ENCODE results near the gene CYB5R2.
"Not testable (repeated sequence)": the region's sequence is repeated elsewhere in the genome, so short reads cannot be mapped to it uniquely, and the experiment has no call there.

Gene CYB5R2

DNA sequence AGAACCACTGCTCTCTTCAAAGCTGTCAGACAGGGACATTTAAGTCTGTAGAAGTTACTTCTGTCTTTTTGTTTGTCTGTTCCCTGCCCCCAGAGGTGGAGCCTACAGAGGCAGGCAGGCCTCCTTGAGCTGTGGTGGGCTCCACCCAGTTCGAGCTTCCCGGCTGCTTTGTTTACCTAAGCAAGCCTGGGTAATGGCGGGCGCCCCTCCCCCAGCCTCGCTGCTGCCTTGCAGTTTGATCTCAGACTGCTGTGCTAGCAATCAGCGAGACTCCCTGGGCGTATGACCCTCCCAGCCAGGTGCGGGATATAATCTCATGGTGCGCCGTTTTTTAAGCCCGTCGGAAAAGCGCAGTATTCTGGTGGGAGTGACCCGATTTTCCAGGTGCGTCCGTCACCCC, 9.8 kb downstream of the CYB5R2 start:
- not testable (repeated sequence) for H2BK15ac ChIP-seq (replicated peaks; ENCODE audit: low read depth)

DNA sequence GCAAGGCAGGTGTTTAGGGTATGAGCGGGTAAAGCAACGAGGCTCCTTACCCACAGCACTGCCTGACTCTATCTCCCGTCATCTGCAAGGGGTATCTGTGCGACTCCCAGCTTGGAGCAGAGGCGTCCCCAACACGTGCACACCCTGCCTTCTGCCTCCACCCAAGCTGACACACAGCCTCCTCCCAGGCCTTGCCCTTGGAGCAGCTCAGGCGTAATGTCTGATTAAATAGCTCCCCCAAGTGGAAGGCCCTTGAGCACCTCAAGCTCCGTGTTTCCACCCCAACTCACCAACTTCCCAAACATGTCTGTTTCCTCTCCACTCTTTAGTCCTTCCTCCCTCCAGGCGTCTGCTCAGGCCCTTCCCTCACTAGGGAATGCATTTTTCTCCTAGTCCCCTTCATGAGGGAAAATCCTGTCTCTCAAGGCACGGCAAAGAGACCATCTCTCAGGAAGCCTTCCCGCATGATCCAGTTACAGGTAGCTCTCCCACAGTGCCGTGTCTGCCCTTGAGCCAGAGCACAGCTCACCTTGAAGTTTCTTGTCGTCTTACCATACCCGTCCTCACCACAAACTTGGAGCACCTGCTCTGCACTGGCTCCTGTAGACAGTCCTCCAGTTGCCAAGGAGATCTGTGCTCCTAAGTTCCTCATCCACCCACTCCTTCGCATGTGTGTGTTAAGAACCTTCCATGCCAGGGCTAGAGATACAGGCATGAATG, 15.8 kb downstream of the CYB5R2 start:
- WGBS (ENCODE audit: extremely low coverage, insufficient coverage, low lambda C conversion rate) = no CpG with 5 or more reads among the region's 15 CpGs
- no peak overlapping the region for H4K8ac ChIP-seq (ENCODE audit: low read depth, low read length)
- H3K4ac ChIP-seq (ENCODE audit: low read depth, low read length) = no peak overlapping the region
- H3K4me2 ChIP-seq (ENCODE audit: low read length) = no peak overlapping the region
- H3K23ac ChIP-seq (ENCODE audit: low read length) = no peak overlapping the region
- no peaks in the 10 kb centered on the region for H3K4me1 ChIP-seq (ENCODE audit: control insufficient read depth, low read depth, low read length)
- no peak overlapping the region for H3K27ac ChIP-seq (ENCODE audit: low read depth, low read length)
- no peak overlapping the region for H3K4me3 ChIP-seq (ENCODE audit: low read length)
- H2BK5ac ChIP-seq (ENCODE audit: low read length) = no peak overlapping the region
- peak overlapping the region; percentile 34 for H3K56ac ChIP-seq (ENCODE audit: low read length)
- H3K18ac ChIP-seq (ENCODE audit: low read length) = no peak overlapping the region
- peak; percentile 82 for DNase-seq
- H4K5ac ChIP-seq (ENCODE audit: low read length) = no peak overlapping the region
- H2AK5ac ChIP-seq (ENCODE audit: low read length) = no peak overlapping the region
- H3K36me3 ChIP-seq (ENCODE audit: control insufficient read depth, insufficient read depth, low read length) = peaks cover 2% of the 10 kb centered on the region
- no peak overlapping the region for H3K9ac ChIP-seq (ENCODE audit: low read length)
- H2BK15ac ChIP-seq (replicated peaks; ENCODE audit: low read depth) = no peak overlapping the region
- no peaks in the 10 kb centered on the region for H3K79me1 ChIP-seq (ENCODE audit: low read length)
- no peaks in the 10 kb centered on the region for H3K79me2 ChIP-seq (ENCODE audit: control insufficient read depth, insufficient read depth, low read length)
- H3K27me3 ChIP-seq (ENCODE audit: insufficient read depth, low read length, poor library complexity) = no peaks in the 10 kb centered on the region
- no peak overlapping the region for H2BK120ac ChIP-seq (ENCODE audit: low read depth, low read length)

More for the DNA sequence above, 9.8 kb downstream of the CYB5R2 start:
- no CpG with 5 or more reads among the region's 16 CpGs for WGBS (ENCODE audit: extremely low coverage, insufficient coverage, low lambda C conversion rate)
- H3K9ac ChIP-seq (ENCODE audit: low read length); H3K36me3 ChIP-seq (ENCODE audit: control insufficient read depth, insufficient read depth, low read length); H3K27ac ChIP-seq (ENCODE audit: low read depth, low read length); H3K4ac ChIP-seq (ENCODE audit: low read depth, low read length); H3K23ac ChIP-seq (ENCODE audit: low read length); DNase-seq; H2BK120ac ChIP-seq (ENCODE audit: low read depth, low read length); H3K4me3 ChIP-seq (ENCODE audit: low read length); H3K27me3 ChIP-seq (ENCODE audit: insufficient read depth, low read length, poor library complexity); H2AK5ac ChIP-seq (ENCODE audit: low read length); H4K5ac ChIP-seq (ENCODE audit: low read length); H3K18ac ChIP-seq (ENCODE audit: low read length); H4K8ac ChIP-seq (ENCODE audit: low read depth, low read length); H3K56ac ChIP-seq (ENCODE audit: low read length); H3K79me2 ChIP-seq (ENCODE audit: control insufficient read depth, insufficient read depth, low read length); H3K4me1 ChIP-seq (ENCODE audit: control insufficient read depth, low read depth, low read length); H2BK5ac ChIP-seq (ENCODE audit: low read length); H3K4me2 ChIP-seq (ENCODE audit: low read length); H3K79me1 ChIP-seq (ENCODE audit: low read length): not testable (repeated sequence)

GRCh38 chr11:7656704-7657103, 16.6 kb downstream of the CYB5R2 start:
- Histone ChIP-seq H3K18ac (ENCODE audit: low read length) (no peak overlapping the region), H3K23ac (ENCODE audit: low read length) (no peak overlapping the region), H3K27me3 (ENCODE audit: insufficient read depth, low read length, poor library complexity) (no peaks in the 10 kb centered on the region), H3K79me2 (ENCODE audit: control insufficient read depth, insufficient read depth, low read length) (no peaks in the 10 kb centered on the region), H3K4ac (ENCODE audit: low read depth, low read length) (no peak overlapping the region), H3K79me1 (ENCODE audit: low read length) (no peaks in the 10 kb centered on the region), H4K8ac (ENCODE audit: low read depth, low read length) (no peak overlapping the region), H3K27ac (ENCODE audit: low read depth, low read length) (no peak overlapping the region), H3K9ac (ENCODE audit: low read length) (no peak overlapping the region), H2BK120ac (ENCODE audit: low read depth, low read length) (no peak overlapping the region), H4K5ac (ENCODE audit: low read length) (no peak overlapping the region), H2BK5ac (ENCODE audit: low read length) (no peak overlapping the region), H3K36me3 (ENCODE audit: control insufficient read depth, insufficient read depth, low read length) (peaks cover 2% of the 10 kb centered on the region), H3K4me2 (ENCODE audit: low read length) (no peak overlapping the region), H2AK5ac (ENCODE audit: low read length) (no peak overlapping the region), H3K4me3 (ENCODE audit: low read length) (no peak overlapping the region), H2BK15ac (replicated peaks; ENCODE audit: low read depth) (no peak overlapping the region), H3K56ac (ENCODE audit: low read length) (no peak overlapping the region), H3K4me1 (ENCODE audit: control insufficient read depth, low read depth, low read length) (no peaks in the 10 kb centered on the region)
- DNase-seq = no peak
- no CpG with 5 or more reads among the region's 11 CpGs for WGBS (ENCODE audit: extremely low coverage, insufficient coverage, low lambda C conversion rate)

DNA sequence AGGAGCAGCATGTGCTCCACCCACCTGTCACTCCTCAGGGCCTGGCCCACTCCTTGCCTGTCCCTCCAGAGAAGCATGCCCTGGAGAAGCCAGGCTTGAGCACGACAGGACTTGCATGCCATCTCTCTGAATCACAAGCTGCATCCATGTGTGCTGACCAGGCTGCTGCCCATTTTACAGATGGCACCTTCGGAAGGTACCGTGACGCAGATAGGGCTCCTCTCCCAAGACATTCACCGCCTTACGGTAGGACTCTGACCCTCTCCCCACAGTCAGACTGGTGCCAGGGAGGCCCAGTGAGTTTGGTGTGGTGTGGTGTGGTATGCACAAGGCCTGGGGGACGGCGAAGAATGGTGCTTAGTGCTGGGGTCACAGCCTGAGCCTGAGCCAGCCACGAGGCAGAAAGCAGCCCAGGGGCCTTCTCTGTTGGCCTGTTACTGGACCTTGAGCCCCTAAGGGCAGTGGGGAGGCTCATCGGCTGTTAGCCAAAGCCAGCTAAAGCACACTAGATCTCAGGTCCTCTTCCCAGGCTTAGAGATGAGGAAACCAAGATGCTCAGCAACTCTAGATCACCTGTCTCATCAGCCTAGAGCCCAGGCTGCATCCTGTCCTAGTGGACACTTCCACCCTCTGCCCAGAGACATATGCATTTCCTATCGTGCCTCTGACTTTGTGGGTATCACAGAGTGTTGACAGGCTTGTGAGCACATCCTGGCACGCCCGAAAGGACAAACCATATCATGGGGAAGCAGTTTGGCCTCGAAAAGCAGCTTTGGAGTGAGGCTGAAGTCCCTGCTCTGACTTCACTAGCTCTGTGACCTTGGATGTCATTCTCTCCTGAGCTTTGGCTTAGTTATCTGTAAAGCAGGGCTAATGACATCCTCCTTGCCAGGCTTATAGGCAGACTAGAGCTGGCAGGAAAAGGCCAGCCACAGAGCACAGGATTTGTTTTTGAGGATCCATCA, 17.8 kb downstream of the CYB5R2 start:
- Histone ChIP-seq H3K79me2 (ENCODE audit: control insufficient read depth, insufficient read depth, low read length) (no peaks in the 10 kb centered on the region), H2AK5ac (ENCODE audit: low read length) (no peak overlapping the region), H3K4me2 (ENCODE audit: low read length) (no peak overlapping the region), H4K8ac (ENCODE audit: low read depth, low read length) (no peak overlapping the region), H3K23ac (ENCODE audit: low read length) (no peak overlapping the region), H3K79me1 (ENCODE audit: low read length) (no peaks in the 10 kb centered on the region), H3K27ac (ENCODE audit: low read depth, low read length) (no peak overlapping the region), H3K4me1 (ENCODE audit: control insufficient read depth, low read depth, low read length) (no peaks in the 10 kb centered on the region), H3K36me3 (ENCODE audit: control insufficient read depth, insufficient read depth, low read length) (peaks cover 2% of the 10 kb centered on the region), H2BK5ac (ENCODE audit: low read length) (no peak overlapping the region), H2BK15ac (replicated peaks; ENCODE audit: low read depth) (no peak overlapping the region), H4K5ac (ENCODE audit: low read length) (no peak overlapping the region), H3K4ac (ENCODE audit: low read depth, low read length) (no peak overlapping the region), H3K9ac (ENCODE audit: low read length) (no peak overlapping the region), H3K18ac (ENCODE audit: low read length) (no peak overlapping the region), H2BK120ac (ENCODE audit: low read depth, low read length) (no peak overlapping the region), H3K56ac (ENCODE audit: low read length) (no peak overlapping the region), H3K27me3 (ENCODE audit: insufficient read depth, low read length, poor library complexity) (no peaks in the 10 kb centered on the region), H3K4me3 (ENCODE audit: low read length) (no peak overlapping the region)
- no CpG with 5 or more reads among the region's 14 CpGs for WGBS (ENCODE audit: extremely low coverage, insufficient coverage, low lambda C conversion rate)
- peak; percentile 29 for DNase-seq

GRCh38 chr11:7654195-7654705, 19.1 kb downstream of the CYB5R2 start:
- H3K4ac ChIP-seq (ENCODE audit: low read depth, low read length) = no peak overlapping the region
- H3K79me1 ChIP-seq (ENCODE audit: low read length) = no peaks in the 10 kb centered on the region
- no CpG with 5 or more reads among the region's 4 CpGs for WGBS (ENCODE audit: extremely low coverage, insufficient coverage, low lambda C conversion rate)
- no peaks in the 10 kb centered on the region for H3K79me2 ChIP-seq (ENCODE audit: control insufficient read depth, insufficient read depth, low read length)
- DNase-seq = no peak
- H3K4me3 ChIP-seq (ENCODE audit: low read length) = no peak overlapping the region
- H2AK5ac ChIP-seq (ENCODE audit: low read length) = no peak overlapping the region
- no peak overlapping the region for H3K23ac ChIP-seq (ENCODE audit: low read length)
- H4K5ac ChIP-seq (ENCODE audit: low read length) = no peak overlapping the region
- H3K56ac ChIP-seq (ENCODE audit: low read length) = no peak overlapping the region
- H3K9ac ChIP-seq (ENCODE audit: low read length) = no peak overlapping the region
- H4K8ac ChIP-seq (ENCODE audit: low read depth, low read length) = no peak overlapping the region
- no peak overlapping the region for H2BK120ac ChIP-seq (ENCODE audit: low read depth, low read length)
- H3K27me3 ChIP-seq (ENCODE audit: insufficient read depth, low read length, poor library complexity) = no peaks in the 10 kb centered on the region
- H2BK15ac ChIP-seq (replicated peaks; ENCODE audit: low read depth) = no peak overlapping the region
- peaks cover 4% of the 10 kb centered on the region for H3K36me3 ChIP-seq (ENCODE audit: control insufficient read depth, insufficient read depth, low read length)
- no peaks in the 10 kb centered on the region for H3K4me1 ChIP-seq (ENCODE audit: control insufficient read depth, low read depth, low read length)
- H3K18ac ChIP-seq (ENCODE audit: low read length) = no peak overlapping the region
- H2BK5ac ChIP-seq (ENCODE audit: low read length) = no peak overlapping the region
- no peak overlapping the region for H3K4me2 ChIP-seq (ENCODE audit: low read length)
- H3K27ac ChIP-seq (ENCODE audit: low read depth, low read length) = no peak overlapping the region

All from mesendoderm (in vitro differentiated cells).